ENCODE results near the gene LPAR2.

GRCh38 chr19:19587771-19588170, 40.2 kb downstream of the LPAR2 start:
- TF ChIP-seq POLR2A (IDR thresholded peaks at IDR 0.05) (no peak), CTCF (IDR thresholded peaks at IDR 0.05) (no peak)
